A204.1 (cell line): ENCODE results near the gene CCDC89.
A peak's percentile ranks its signal among the peaks of the same experiment; 100 is the strongest.
"Not testable (repeated sequence)": the region's sequence is repeated elsewhere in the genome, so short reads cannot be mapped to it uniquely, and the experiment has no call there.

ENCODE experiments used
- FAIRE-seq: peaks from 2 replicates; lab custom pipeline; 2012; peaks lifted over from hg19 to GRCh38; lab: Jason Lieb, UNC

CCDC89 gene

GRCh38 chr11:85694385-85694980 lies 8.5 kb upstream of the CCDC89 start:
- FAIRE-seq = peak; percentile 92

GRCh38 chr11:85685125-85685819 lies 723 bp downstream of the CCDC89 start:
- FAIRE-seq = no peak

GRCh38 chr11:85682330-85683305 lies 3.4 kb downstream of the CCDC89 start:
- FAIRE-seq = no peak

GRCh38 chr11:85680897-85681296 lies 5.1 kb downstream of the CCDC89 start:
- FAIRE-seq = no peak

- no peak for FAIRE-seq
Measured at GRCh38 chr11:85679576-85679975, 6.4 kb downstream of the CCDC89 start.

GRCh38 chr11:85673393-85673792 lies 12.6 kb downstream of the CCDC89 start:
- FAIRE-seq = no peak

- no peak for FAIRE-seq
Measured at GRCh38 chr11:85672105-85672902, 13.7 kb downstream of the CCDC89 start.

- FAIRE-seq = not testable (repeated sequence)
Measured at GRCh38 chr11:85670949-85671663, 14.9 kb downstream of the CCDC89 start.

- FAIRE-seq = no peak
Measured at GRCh38 chr11:85668157-85668556, 17.8 kb downstream of the CCDC89 start.

GRCh38 chr11:85666687-85667086 lies 19.3 kb downstream of the CCDC89 start:
- no peak for FAIRE-seq

GRCh38 chr11:85665733-85666132 lies 20.3 kb downstream of the CCDC89 start:
- no peak for FAIRE-seq

- peak; percentile 71 for FAIRE-seq
Measured at GRCh38 chr11:85664615-85665481, 21.1 kb downstream of the CCDC89 start, which contains the start of gene CREBZF. TSS of gene CREBZF (minus strand) at chr11:85665129. CDS start at chr11:85664875, 254 bp downstream.

- no peak for FAIRE-seq
Measured at GRCh38 chr11:85663753-85664614, 22.0 kb downstream of the CCDC89 start.

GRCh38 chr11:85663080-85663752 lies 22.8 kb downstream of the CCDC89 start:
- FAIRE-seq = no peak

- no peak for FAIRE-seq
Measured at GRCh38 chr11:85661972-85662664, 23.9 kb downstream of the CCDC89 start.

- no peak for FAIRE-seq
Measured at GRCh38 chr11:85658180-85658579, 27.8 kb downstream of the CCDC89 start.

GRCh38 chr11:85656777-85657176 lies 29.2 kb downstream of the CCDC89 start:
- FAIRE-seq = no peak

- FAIRE-seq = not testable (repeated sequence)
Measured at GRCh38 chr11:85654343-85654742, 31.7 kb downstream of the CCDC89 start.
